WTC11 (cell line): ENCODE results near the gene KLHDC3. TPM values are rescaled to one million over a fixed set of nuclear protein-coding genes. Genes with fewer than 3 reads are reported as not detected.
A peak's percentile ranks its signal among the peaks of the same experiment; 100 is the strongest.

Experiments
- ATAC-seq: fragments of 200-7000 bp; cut with Tn5 transposase; 2 replicates; pipeline ENCODE4 v1.10.0; 2021; ENCODE audit warnings: mild to moderate bottlenecking, moderate library complexity
- CTCF ChIA-PET: fragments of 300-600 bp; sonication (Branson Sonifier 250); formaldehyde crosslinking; loops from one replicate; lab custom pipeline; 2021; ENCODE audit warnings: antibody characterized with exemption; lab: Charles Lee
- POLR2A ChIA-PET: fragments of 350-600 bp; sonication (Branson Sonifier 250); formaldehyde crosslinking; loops from one replicate; lab custom pipeline; 2021; ENCODE audit warnings: antibody characterized with exemption; lab: Charles Lee
- DNase-seq: peaks from one replicate; pipeline ENCODE4 v3.0.0; 2021; ENCODE audit warnings: low spot score
- H3K27ac Mint-ChIP-seq: 2 replicates; pipeline ENCODE4 v1.8.0; 2021; ENCODE audit warnings: mixed read lengths
- H3K27me3 Mint-ChIP-seq: 2 replicates; pipeline ENCODE4 v1.8.0; 2021; ENCODE audit warnings: low read depth, mild to moderate bottlenecking, moderate library complexity, mixed read lengths
- H3K36me3 Mint-ChIP-seq: 2 replicates; pipeline ENCODE4 v1.8.0; 2021; ENCODE audit warnings: mixed read lengths
- H3K4me1 Mint-ChIP-seq: 2 replicates; pipeline ENCODE4 v1.8.0; 2022; ENCODE audit warnings: mixed read lengths
- H3K4me3 Mint-ChIP-seq: 2 replicates; pipeline ENCODE4 v1.8.0; 2021; ENCODE audit warnings: mild to moderate bottlenecking, moderate library complexity, mixed read lengths
- H3K9me3 Mint-ChIP-seq: 2 replicates; pipeline ENCODE4 v1.8.0; 2021; ENCODE audit warnings: mixed read lengths
- ATF6 ChIP-seq: sonication (generic); formaldehyde crosslinking; IDR thresholded peaks from 2 replicates; pipeline ENCODE4 v1.8.1; 2023; ENCODE audit warnings: mild to moderate bottlenecking, missing genetic modification reagents
- CTCF ChIP-seq: fragments of 200-600 bp; IDR thresholded peaks from 2 replicates; pipeline ENCODE4 v1.8.0; 2022; ENCODE audit warnings: antibody characterized with exemption
- E2F1 ChIP-seq: sonication (generic); formaldehyde crosslinking; IDR thresholded peaks from 2 replicates; pipeline ENCODE4 v1.8.0; 2022; ENCODE audit warnings: mild to moderate bottlenecking, missing genetic modification reagents
- ERG ChIP-seq: fragments of 250-450 bp; sonication (Bioruptor Pico); IDR thresholded peaks from 2 replicates; pipeline ENCODE4 v1.8.0; 2021; ENCODE audit warnings: mild to moderate bottlenecking
- FOXP1 ChIP-seq: sonication (generic); formaldehyde crosslinking; IDR thresholded peaks from 2 replicates; pipeline ENCODE4 v1.8.0; 2022; ENCODE audit warnings: missing genetic modification reagents, mild to moderate bottlenecking, moderate library complexity, borderline replicate concordance
- FOXP4 ChIP-seq: sonication (generic); formaldehyde crosslinking; IDR thresholded peaks from 2 replicates; pipeline ENCODE4 v1.8.0; 2022; ENCODE audit warnings: mild to moderate bottlenecking, missing genetic modification reagents
- GABPB1 ChIP-seq: sonication (generic); formaldehyde crosslinking; IDR thresholded peaks from 2 replicates; pipeline ENCODE4 v1.8.1; 2023; ENCODE audit warnings: mild to moderate bottlenecking, missing genetic modification reagents
- IRF1 ChIP-seq: sonication (generic); formaldehyde crosslinking; IDR thresholded peaks from 2 replicates; pipeline ENCODE4 v1.8.0; 2023; ENCODE audit warnings: missing genetic modification reagents
- JUN ChIP-seq: sonication (generic); formaldehyde crosslinking; IDR thresholded peaks from 2 replicates; pipeline ENCODE4 v1.8.0; 2023; ENCODE audit warnings: mild to moderate bottlenecking, missing genetic modification reagents
- MYBL2 ChIP-seq: sonication (generic); formaldehyde crosslinking; IDR thresholded peaks from 2 replicates; pipeline ENCODE4 v1.8.1; 2023; ENCODE audit warnings: mild to moderate bottlenecking, moderate library complexity, missing genetic modification reagents
- NR1H2 ChIP-seq: sonication (generic); formaldehyde crosslinking; IDR thresholded peaks from 2 replicates; pipeline ENCODE4 v1.9.0; 2021; ENCODE audit warnings: mild to moderate bottlenecking, moderate library complexity, missing genetic modification reagents
- NR3C1 ChIP-seq: sonication (generic); formaldehyde crosslinking; conservative IDR thresholded peaks from 2 replicates; pipeline ENCODE4 v1.8.1; 2023; ENCODE audit warnings: low read depth, mild to moderate bottlenecking, missing genetic modification reagents
- PREB ChIP-seq: sonication (generic); formaldehyde crosslinking; IDR thresholded peaks from 2 replicates; pipeline ENCODE4 v1.8.1; 2022; ENCODE audit warnings: mild to moderate bottlenecking, missing genetic modification reagents, moderate library complexity, borderline replicate concordance
- RORB ChIP-seq: fragments of 250-450 bp; sonication (Bioruptor Pico); IDR thresholded peaks from 2 replicates; pipeline ENCODE4 v1.9.0; 2021; ENCODE audit warnings: mild to moderate bottlenecking
- SOX15 ChIP-seq: fragments of 250-450 bp; sonication (Bioruptor Pico); IDR thresholded peaks from 2 replicates; pipeline ENCODE4 v1.9.0; 2021; ENCODE audit warnings: mild to moderate bottlenecking
- TCF7 ChIP-seq: sonication (generic); formaldehyde crosslinking; IDR thresholded peaks from 2 replicates; pipeline ENCODE4 v1.8.0; 2022; ENCODE audit warnings: mild to moderate bottlenecking, low read depth, missing genetic modification reagents, moderate library complexity
- ZNF121 ChIP-seq: sonication (generic); formaldehyde crosslinking; IDR thresholded peaks from 2 replicates; pipeline ENCODE4 v1.8.0; 2023; ENCODE audit warnings: missing genetic modification reagents
- ZNF219 ChIP-seq: sonication (generic); formaldehyde crosslinking; IDR thresholded peaks from 2 replicates; pipeline ENCODE4 v1.8.0; 2023; ENCODE audit warnings: missing genetic modification reagents, mild to moderate bottlenecking, borderline replicate concordance
- ZNF317 ChIP-seq: sonication (generic); formaldehyde crosslinking; IDR thresholded peaks from 2 replicates; pipeline ENCODE4 v1.8.1; 2023; ENCODE audit warnings: low read depth, mild to moderate bottlenecking, moderate library complexity, missing genetic modification reagents, borderline replicate concordance
- ZNF396 ChIP-seq: fragments of 250-450 bp; sonication (Bioruptor Pico); IDR thresholded peaks from 2 replicates; pipeline ENCODE4 v1.8.0; 2021; ENCODE audit warnings: mild to moderate bottlenecking, moderate library complexity, borderline replicate concordance
- ZNF512 ChIP-seq: sonication (generic); formaldehyde crosslinking; IDR thresholded peaks from 2 replicates; pipeline ENCODE4 v1.8.1; 2022; ENCODE audit warnings: missing genetic modification reagents, borderline replicate concordance
- ZSCAN18 ChIP-seq: fragments of 250-450 bp; sonication (Bioruptor Pico); IDR thresholded peaks from 2 replicates; pipeline ENCODE4 v2.1.2; 2022; ENCODE audit warnings: mild to moderate bottlenecking, moderate library complexity
- total RNA-seq: library from RNA; stranded (reverse); gene quantifications from 3 replicates; pipeline ENCODE4 v1.2.3, GENCODE V29; 2021

KLHDC3 gene
- total RNA-seq, 1 experiment from 2014 or later: 172 TPM

GRCh38 chr6:43007126-43007525, 6.9 kb upstream of the KLHDC3 start (continued):
- no peak for TF ChIP-seq FOXP4 (CRISPR knock-in tag)
- no peak for TF ChIP-seq NR3C1 (CRISPR knock-in tag)
- no peak for TF ChIP-seq NR1H2 (CRISPR knock-in tag)
- TF ChIP-seq ERG: no peak
- no peak for TF ChIP-seq ZNF396
- no peak for TF ChIP-seq PREB (CRISPR knock-in tag)
- TF ChIP-seq ZSCAN18: no peak
- TF ChIP-seq, all 79 proteins: peak for 0

- POLR2A ChIA-PET: interaction anchor here (1.0 to 1.1 kb wide), 2 partner anchors 30 to 80 kb away, joined by 3 read pairs; partner anchors contain the start of genes CNPY3 and PEX6
Measured at GRCh38 chr6:43009124-43009523, 4.9 kb upstream of the KLHDC3 start.

More at GRCh38 chr6:43009124-43009523, 4.9 kb upstream of the KLHDC3 start:
- TF ChIP-seq ZNF219 (CRISPR knock-in tag) (no peak), ZNF512 (no peak), E2F1 (CRISPR knock-in tag) (no peak), RORB (CRISPR knock-in tag) (no peak), TCF7 (CRISPR knock-in tag) (no peak), FOXP1 (CRISPR knock-in tag) (no peak), GABPB1 (CRISPR knock-in tag) (no peak), IRF1 (CRISPR knock-in tag) (no peak), SOX15 (CRISPR knock-in tag) (no peak), JUN (CRISPR knock-in tag) (no peak), ZNF121 (CRISPR knock-in tag) (no peak), NR1H2 (CRISPR knock-in tag) (no peak), ATF6 (CRISPR knock-in tag) (no peak), CTCF (no peak), MYBL2 (no peak), ZNF317 (CRISPR knock-in tag) (no peak), PREB (CRISPR knock-in tag) (no peak)
- no peaks in the 10 kb centered on the region for H3K27me3 Mint-ChIP-seq
- ATAC-seq (no peak), DNase-seq (peak; percentile 36)
- no peak overlapping the region for H3K27ac Mint-ChIP-seq
- H3K4me3 Mint-ChIP-seq: no peak overlapping the region
- CTCF ChIA-PET: no interaction called here
- no peaks in the 10 kb centered on the region for H3K9me3 Mint-ChIP-seq
- peaks cover 15% of the 10 kb centered on the region for H3K4me1 Mint-ChIP-seq
- H3K36me3 Mint-ChIP-seq: peaks cover 55% of the 10 kb centered on the region
